HG03175 (cell line): ENCODE results near the gene NMNAT2.

Source experiments
- ATAC-seq: cut with Tn5 transposase; IDR thresholded peaks from one replicate; pipeline ENCODE4 v1.9.1; 2021; ENCODE audit warnings: mild to moderate bottlenecking, moderate library complexity; ENCODE audit not compliant: unreplicated experiment

The NMNAT2 gene

GRCh38 chr1:183219616-183220009, 198.6 kb downstream of the NMNAT2 start:
- no peak for ATAC-seq

- ATAC-seq = no peak
Measured at GRCh38 chr1:183218971-183219615, 199.1 kb downstream of the NMNAT2 start.

- ATAC-seq = no peak
Measured at GRCh38 chr1:183218027-183218618, 200.1 kb downstream of the NMNAT2 start.

- no peak for ATAC-seq
Measured at GRCh38 chr1:183215936-183216335, 202.2 kb downstream of the NMNAT2 start.

- ATAC-seq = no peak
Measured at GRCh38 chr1:183215076-183215720, 203.0 kb downstream of the NMNAT2 start.

- ATAC-seq = no peak
Measured at GRCh38 chr1:183214021-183214970, 203.9 kb downstream of the NMNAT2 start.

- no peak for ATAC-seq
Measured at GRCh38 chr1:183212870-183213269, 205.3 kb downstream of the NMNAT2 start.

- no peak for ATAC-seq
Measured at GRCh38 chr1:183210681-183211080, 207.5 kb downstream of the NMNAT2 start.

- no peak for ATAC-seq
Measured at GRCh38 chr1:183209533-183210158, 208.5 kb downstream of the NMNAT2 start.

GRCh38 chr1:183206538-183207122, 211.6 kb downstream of the NMNAT2 start:
- no peak for ATAC-seq

GRCh38 chr1:183205196-183205781, 212.9 kb downstream of the NMNAT2 start:
- no peak for ATAC-seq

- ATAC-seq = no peak
Measured at GRCh38 chr1:183203094-183203493, 215.1 kb downstream of the NMNAT2 start.

- ATAC-seq = no peak
Measured at GRCh38 chr1:183200451-183200850, 217.7 kb downstream of the NMNAT2 start.

GRCh38 chr1:183199304-183199703, 218.9 kb downstream of the NMNAT2 start:
- ATAC-seq = no peak

GRCh38 chr1:183198463-183198862, 219.7 kb downstream of the NMNAT2 start:
- ATAC-seq = no peak
